HepG2 (cell line): ENCODE measurements around the gene ST6GALNAC2.

ENCODE experiments used
- CEBPB ChIP-seq: IDR thresholded peaks from 2 replicates; pipeline ENCODE4 v1.6.1; 2011; ENCODE audit warnings: low read depth, low read length, improper control_type of control experiment, borderline replicate concordance
- POLR2A ChIP-seq, 2 experiments: IDR thresholded peaks; 2 replicates each; pipeline ENCODE4 v1.6.1; 2011; ENCODE audit warnings: low read depth in 2 of 2, low read length in 2 of 2, mild to moderate bottlenecking in 1 of 2, moderate library complexity in 1 of 2; ENCODE audit not compliant: insufficient read depth in 1 of 2
- POLR2AphosphoS5 ChIP-seq: IDR thresholded peaks from 2 replicates; pipeline ENCODE4 v1.6.1; 2012; ENCODE audit warnings: low read depth, low read length
- SMAD3 ChIP-seq: sonication (generic); formaldehyde crosslinking; IDR thresholded peaks from 2 replicates; pipeline ENCODE4 v1.4.0; 2020; ENCODE audit warnings: missing genetic modification reagents
- TF ChIP-seq, protein P1 (sequence below): sonication (generic); formaldehyde crosslinking; IDR thresholded peaks from one replicate; pipeline ENCODE4 v1.5.1; 2020; ENCODE audit warnings: mild to moderate bottlenecking, missing genetic modification reagents; ENCODE audit errors: not compliant biosample characterization

DNA sequence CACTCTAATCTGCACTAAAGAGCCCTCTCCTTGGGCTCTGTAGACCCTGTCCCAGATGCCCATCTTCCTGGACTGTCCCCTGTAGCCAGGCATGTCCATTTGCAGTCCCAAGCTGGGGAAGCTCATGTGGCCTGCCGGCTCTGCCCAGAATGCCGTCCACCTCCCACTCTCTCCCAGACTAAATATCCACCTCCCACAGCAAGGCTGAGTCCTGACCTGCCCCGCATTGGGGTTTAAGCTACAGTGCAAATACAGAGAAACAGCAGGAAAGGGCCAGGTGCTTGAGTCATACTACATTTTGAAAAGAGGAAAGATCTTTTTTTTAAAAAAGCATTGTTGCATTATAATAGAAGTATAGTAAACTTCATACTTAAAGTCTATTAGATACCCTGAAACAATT lies 3.0 kb downstream of the ST6GALNAC2 start:
- TF ChIP-seq POLR2A (IDR thresholded peaks at IDR 0.05; ENCODE audit: insufficient read depth in 1 of 2, low read depth in 2 of 2, low read length in 2 of 2) = no peak
- no peak for TF ChIP-seq CEBPB
- no peak for TF ChIP-seq POLR2AphosphoS5
- TF ChIP-seq, protein P1, sequence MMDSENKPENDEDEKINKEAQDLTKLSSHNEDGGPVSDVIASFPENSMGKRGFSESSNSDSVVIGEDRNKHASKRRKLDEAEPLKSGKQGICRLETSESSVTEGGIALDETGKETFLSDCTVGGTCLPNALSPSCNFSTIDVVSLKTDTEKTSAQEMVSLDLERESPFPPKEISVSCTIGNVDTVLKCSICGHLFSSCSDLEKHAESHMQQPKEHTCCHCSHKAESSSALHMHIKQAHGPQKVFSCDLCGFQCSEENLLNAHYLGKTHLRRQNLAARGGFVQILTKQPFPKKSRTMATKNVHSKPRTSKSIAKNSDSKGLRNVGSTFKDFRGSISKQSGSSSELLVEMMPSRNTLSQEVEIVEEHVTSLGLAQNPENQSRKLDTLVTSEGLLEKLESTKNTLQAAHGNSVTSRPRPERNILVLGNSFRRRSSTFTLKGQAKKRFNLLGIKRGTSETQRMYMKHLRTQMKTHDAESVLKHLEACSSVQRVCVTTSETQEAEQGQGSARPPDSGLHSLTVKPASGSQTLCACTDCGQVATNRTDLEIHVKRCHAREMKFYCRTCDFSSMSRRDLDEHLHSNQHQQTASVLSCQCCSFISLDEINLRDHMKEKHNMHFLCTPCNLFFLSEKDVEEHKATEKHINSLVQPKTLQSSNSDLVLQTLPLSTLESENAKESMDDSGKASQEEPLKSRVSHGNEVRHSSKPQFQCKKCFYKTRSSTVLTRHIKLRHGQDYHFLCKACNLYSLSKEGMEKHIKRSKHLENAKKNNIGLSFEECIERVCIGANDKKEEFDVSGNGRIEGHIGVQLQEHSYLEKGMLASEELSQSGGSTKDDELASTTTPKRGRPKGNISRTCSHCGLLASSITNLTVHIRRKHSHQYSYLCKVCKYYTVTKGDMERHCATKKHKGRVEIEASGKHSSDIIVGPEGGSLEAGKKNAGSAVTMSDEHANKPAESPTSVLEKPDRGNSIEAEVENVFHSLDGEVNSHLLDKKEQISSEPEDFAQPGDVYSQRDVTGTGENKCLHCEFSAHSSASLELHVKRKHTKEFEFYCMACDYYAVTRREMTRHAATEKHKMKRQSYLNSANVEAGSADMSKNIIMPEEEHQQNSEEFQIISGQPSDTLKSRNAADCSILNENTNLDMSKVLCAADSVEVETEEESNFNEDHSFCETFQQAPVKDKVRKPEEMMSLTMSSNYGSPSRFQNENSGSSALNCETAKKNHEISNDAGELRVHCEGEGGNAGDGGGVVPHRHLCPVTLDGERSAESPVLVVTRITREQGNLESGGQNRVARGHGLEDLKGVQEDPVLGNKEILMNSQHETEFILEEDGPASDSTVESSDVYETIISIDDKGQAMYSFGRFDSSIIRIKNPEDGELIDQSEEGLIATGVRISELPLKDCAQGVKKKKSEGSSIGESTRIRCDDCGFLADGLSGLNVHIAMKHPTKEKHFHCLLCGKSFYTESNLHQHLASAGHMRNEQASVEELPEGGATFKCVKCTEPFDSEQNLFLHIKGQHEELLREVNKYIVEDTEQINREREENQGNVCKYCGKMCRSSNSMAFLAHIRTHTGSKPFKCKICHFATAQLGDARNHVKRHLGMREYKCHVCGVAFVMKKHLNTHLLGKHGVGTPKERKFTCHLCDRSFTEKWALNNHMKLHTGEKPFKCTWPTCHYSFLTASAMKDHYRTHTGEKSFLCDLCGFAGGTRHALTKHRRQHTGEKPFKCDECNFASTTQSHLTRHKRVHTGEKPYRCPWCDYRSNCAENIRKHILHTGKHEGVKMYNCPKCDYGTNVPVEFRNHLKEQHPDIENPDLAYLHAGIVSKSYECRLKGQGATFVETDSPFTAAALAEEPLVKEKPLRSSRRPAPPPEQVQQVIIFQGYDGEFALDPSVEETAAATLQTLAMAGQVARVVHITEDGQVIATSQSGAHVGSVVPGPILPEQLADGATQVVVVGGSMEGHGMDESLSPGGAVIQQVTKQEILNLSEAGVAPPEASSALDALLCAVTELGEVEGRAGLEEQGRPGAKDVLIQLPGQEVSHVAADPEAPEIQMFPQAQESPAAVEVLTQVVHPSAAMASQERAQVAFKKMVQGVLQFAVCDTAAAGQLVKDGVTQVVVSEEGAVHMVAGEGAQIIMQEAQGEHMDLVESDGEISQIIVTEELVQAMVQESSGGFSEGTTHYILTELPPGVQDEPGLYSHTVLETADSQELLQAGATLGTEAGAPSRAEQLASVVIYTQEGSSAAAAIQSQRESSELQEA = no peak
- no peak for TF ChIP-seq SMAD3 (CRISPR knock-in tag)
